PFSK-1 (cell line): ENCODE results near the gene QPRT.

ENCODE experiments used
- POLR2AphosphoS5 ChIP-seq: IDR thresholded peaks from 2 replicates; pipeline ENCODE4 v1.6.1; 2012; ENCODE audit warnings: low read depth, mild to moderate bottlenecking, control low read depth, low read length, moderate library complexity
- REST ChIP-seq, 2 experiments: IDR thresholded peaks; 2 replicates each; pipeline versions ENCODE4 v1.6.1 to v1.8.0; 2011 to 2012; ENCODE audit warnings: low read depth in 2 of 2, low read length in 2 of 2, control low read depth in 1 of 2, inconsistent platforms in 1 of 2, mild to moderate bottlenecking in 1 of 2, moderate library complexity in 1 of 2; ENCODE audit not compliant: insufficient read depth in 1 of 2
- TAF1 ChIP-seq: IDR thresholded peaks from 2 replicates; pipeline ENCODE4 v1.6.1; 2012; ENCODE audit warnings: low read length, control low read depth, borderline replicate concordance; ENCODE audit not compliant: insufficient read depth

GRCh38 chr16:29745853-29746345 is 66.9 kb downstream of the QPRT start, which contains the start of gene C16orf54:
- TF ChIP-seq POLR2AphosphoS5 (no peak), REST (IDR thresholded peaks at IDR 0.05; ENCODE audit: insufficient read depth in 1 of 2, low read depth in 2 of 2, low read length in 2 of 2) (no peak), TAF1 (no peak)
